Prostate gland (tissue), 2 donors: ENCODE results near the gene CRIM1. TPM values are rescaled to one million over a fixed set of nuclear protein-coding genes. Genes with fewer than 3 reads are reported as not detected.

Source experiments
- DNase-seq: peaks from one replicate; pipeline ENCODE4 v3.0.0-alpha.2; 2019; ENCODE audit warnings: low spot score
- H3K27ac ChIP-seq, 2 donors: fragments of 200-600 bp; sonication (generic); 2 replicates each; pipeline ENCODE4 v1.5.1; 2017 to 2019
- H3K27me3 ChIP-seq: fragments of 200-600 bp; sonication (generic); replicated peaks from 2 replicates; pipeline ENCODE4 v1.5.1; 2019; ENCODE audit not compliant: insufficient read depth
- H3K36me3 ChIP-seq, 2 donors: fragments of 200-600 bp; sonication (generic); 1 replicate in 1 of 2; 2 replicates in 1 of 2; pipeline versions ENCODE4 v1.5.1 to v1.8.1; 2017 to 2019
- H3K4me1 ChIP-seq: fragments of 200-600 bp; sonication (generic); replicated peaks from 2 replicates; pipeline ENCODE4 v1.5.1; 2019
- H3K4me3 ChIP-seq, 2 donors: fragments of 200-600 bp; sonication (generic); 2 replicates each; pipeline ENCODE4 v1.5.1; 2017 to 2019
- H3K9me3 ChIP-seq: fragments of 200-600 bp; sonication (generic); 2 replicates; pipeline ENCODE4 v1.5.1; 2017
- CTCF ChIP-seq, 4 experiments: fragments of 200-600 bp in 2 of 4; fragments of 450-650 bp in 2 of 4; sonication (generic) in 2 of 4; IDR thresholded peaks; 1 replicate in 3 of 4; 2 replicates in 1 of 4; pipeline ENCODE4 v1.5.1; 2016 to 2019; ENCODE audit warnings: antibody characterized with exemption in 4 of 4, mild to moderate bottlenecking in 2 of 4, moderate library complexity in 2 of 4
- POLR2A ChIP-seq: fragments of 450-650 bp; IDR thresholded peaks from one replicate; pipeline ENCODE4 v1.6.1; 2016; ENCODE audit warnings: antibody characterized with exemption, mild to moderate bottlenecking
- POLR2AphosphoS5 ChIP-seq: sonication (generic); formaldehyde crosslinking; IDR thresholded peaks from one replicate; pipeline ENCODE4 v1.6.1; 2017; ENCODE audit warnings: antibody characterized with exemption
- WGBS: methylation state at CpG from one replicate; pipeline ENCODE4 v1.1.5; 2018; 5-methylcytosine and 5-hydroxymethylcytosine counted together
- intact Hi-C: fragments of 100-400 bp; cut with DNase I; formaldehyde crosslinking; loops from one replicate; pipeline ENCODE4 v1.14.2; 2022
- total RNA-seq, 2 donors: library from RNA; depleted of rRNA; stranded (reverse); fragments of >200 nt; gene quantifications; one replicate each; pipeline ENCODE4 v1.1.0, GENCODE V29; 2016

CRIM1 gene
- total RNA-seq, 2 donors from 2014 or later, result 55.2 to 101 TPM

DNA sequence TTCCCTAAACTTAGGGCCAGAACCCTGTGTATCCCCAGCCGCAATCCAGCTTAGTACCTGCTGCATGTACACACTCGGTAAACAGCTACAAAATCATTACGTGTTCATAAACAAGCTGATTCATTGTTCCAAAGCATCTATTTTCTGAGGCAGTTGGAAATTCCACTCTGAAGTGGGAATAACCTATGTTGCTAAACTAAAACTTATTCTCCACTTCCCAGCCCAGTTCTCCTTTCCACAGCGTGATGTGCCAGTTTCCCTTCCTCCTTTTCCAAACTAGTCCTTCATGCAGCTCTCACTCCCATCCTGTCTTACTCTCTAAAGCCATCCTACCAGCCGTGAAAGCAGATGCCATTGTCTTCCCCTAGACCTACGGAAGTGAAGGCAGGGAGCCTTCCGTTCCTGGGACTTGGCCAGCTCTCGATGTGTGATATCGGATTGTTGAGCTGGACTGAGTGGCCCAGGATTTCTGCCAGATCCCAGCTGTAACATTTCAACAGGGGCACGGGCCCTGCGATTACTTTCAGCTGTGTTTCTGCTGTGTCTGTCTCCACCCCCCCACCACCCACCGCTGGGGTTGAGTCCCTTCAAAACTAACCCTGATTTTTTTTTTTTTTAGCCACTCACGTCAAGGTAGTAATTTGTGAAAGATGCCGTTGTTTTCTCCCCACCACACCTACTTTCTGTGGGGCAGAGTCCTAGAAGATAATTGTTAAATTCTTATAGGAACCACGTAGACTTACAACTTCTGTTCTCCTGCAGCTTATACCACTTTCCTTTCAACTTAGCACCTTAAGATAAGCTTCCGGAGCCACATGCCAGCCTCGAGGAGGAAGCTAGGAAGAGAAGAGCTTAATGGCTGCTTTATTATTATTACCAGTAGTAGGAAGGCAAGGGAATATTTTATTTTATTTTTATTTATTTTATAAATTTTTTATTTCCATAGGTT lies 100.9 kb downstream of the CRIM1 start:
- DNase-seq, result no peak
- Histone ChIP-seq H3K4me3 (no peak overlapping the region), H3K36me3 (no peaks in the 10 kb centered on the region), H3K9me3 (no peaks in the 10 kb centered on the region), H3K27ac (peak overlapping the region; percentile 25 to 45), H3K27me3 (no peaks in the 10 kb centered on the region), H3K4me1 (no peaks in the 10 kb centered on the region)
- WGBS, result 31% methylated on average over 17 of the region's 17 CpGs
- intact Hi-C loops, result no loop called here
- TF ChIP-seq POLR2AphosphoS5, result peak; percentile 16
- TF ChIP-seq POLR2A, result no peak

DNA sequence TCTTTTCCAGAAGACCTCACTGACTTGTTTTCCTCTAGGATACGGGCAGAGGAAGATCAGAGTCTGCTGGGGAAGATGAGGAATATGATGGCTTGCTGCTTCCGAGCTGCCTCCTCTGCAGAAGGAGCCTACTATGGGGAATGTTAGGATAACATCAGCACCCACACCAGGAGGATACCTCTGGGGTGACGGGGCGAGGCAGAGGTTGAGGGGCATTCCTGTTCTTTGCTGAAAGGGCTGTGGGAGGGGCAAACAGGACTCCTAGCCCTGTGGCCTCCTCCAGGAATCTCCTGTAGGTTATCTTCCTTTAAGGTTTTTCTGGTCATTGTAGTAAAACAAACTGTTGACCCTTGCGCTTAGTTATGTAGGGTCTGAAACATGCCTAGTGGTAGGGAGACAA lies 102.5 kb downstream of the CRIM1 start:
- intact Hi-C loops, result no loop called here
- H3K4me3 ChIP-seq, result no peak overlapping the region
- no peak for DNase-seq
- H3K9me3 ChIP-seq, result no peaks in the 10 kb centered on the region
- H3K27ac ChIP-seq, result no peak overlapping the region
- TF ChIP-seq CTCF (IDR thresholded peaks at IDR 0.05) (no peak), POLR2AphosphoS5 (no peak), POLR2A (no peak)
- no peaks in the 10 kb centered on the region for H3K36me3 ChIP-seq
- H3K4me1 ChIP-seq, result no peaks in the 10 kb centered on the region
- WGBS, result 95% methylated on average over 5 of the region's 5 CpGs
- no peaks in the 10 kb centered on the region for H3K27me3 ChIP-seq

- no peak for DNase-seq
- H3K9me3 ChIP-seq, result no peaks in the 10 kb centered on the region
- no peak overlapping the region for H3K27ac ChIP-seq
- no peaks in the 10 kb centered on the region for H3K4me1 ChIP-seq
- no peak overlapping the region for H3K4me3 ChIP-seq
- H3K27me3 ChIP-seq, result no peaks in the 10 kb centered on the region
- 35% methylated on average over 2 of the region's 2 CpGs for WGBS
- TF ChIP-seq POLR2A (no peak), POLR2AphosphoS5 (no peak), CTCF (IDR thresholded peaks at IDR 0.05) (peak in 1 of 4 experiments; percentile 37)
- intact Hi-C loops, result loop anchor here (5.0 kb wide), 2 partner anchors 38 to 102 kb away; partner anchors contain the start of gene CRIM1
- H3K36me3 ChIP-seq, result no peaks in the 10 kb centered on the region
Observed at GRCh38 chr2:36459725-36460137, 104.2 kb downstream of the CRIM1 start.

GRCh38 chr2:36461039-36461681 lies 105.6 kb downstream of the CRIM1 start:
- TF ChIP-seq CTCF (IDR thresholded peaks at IDR 0.05) (no peak), POLR2AphosphoS5 (peak; percentile 57), POLR2A (no peak)
- no peak overlapping the region for H3K4me3 ChIP-seq
- no peaks in the 10 kb centered on the region for H3K9me3 ChIP-seq
- intact Hi-C loops, result loop anchor here (5.0 kb wide), 2 partner anchors 36 to 104 kb away; partner anchors contain the start of gene CRIM1
- no peaks in the 10 kb centered on the region for H3K27me3 ChIP-seq
- DNase-seq, result no peak
- peak overlapping the region in 1 of 2 donors; percentile 23 for H3K27ac ChIP-seq
- no peaks in the 10 kb centered on the region for H3K4me1 ChIP-seq
- WGBS, result 43% methylated on average over 4 of the region's 4 CpGs
- no peaks in the 10 kb centered on the region for H3K36me3 ChIP-seq

DNA sequence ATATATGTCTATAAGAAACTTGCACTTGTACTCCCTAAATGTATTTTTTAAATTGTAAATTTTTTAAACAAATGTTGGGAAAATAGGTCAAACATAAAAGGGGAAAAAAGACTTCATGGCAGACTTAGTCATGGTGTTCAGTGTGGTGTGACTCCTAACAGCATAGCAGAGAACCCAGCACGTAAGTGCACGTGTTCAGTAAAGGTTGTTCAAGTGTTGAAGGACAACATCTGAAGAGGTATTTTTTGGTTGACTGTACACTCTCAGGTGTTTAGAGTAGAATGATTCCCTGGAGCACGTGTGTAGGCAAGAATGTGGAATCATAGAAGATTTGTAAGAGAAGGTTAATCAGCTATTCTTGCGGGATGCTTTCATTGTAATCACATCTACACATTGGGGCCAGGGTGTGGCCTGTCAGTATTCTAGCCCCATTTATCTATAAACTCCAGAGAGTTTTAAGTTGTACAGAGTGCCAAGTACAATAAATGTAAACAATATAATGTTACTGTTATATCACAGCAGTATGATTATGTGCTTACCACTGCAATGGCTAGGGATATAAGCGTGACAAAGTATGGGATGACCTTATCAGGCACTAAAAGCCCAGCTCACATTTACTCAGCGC lies 106.8 kb downstream of the CRIM1 start:
- 87% methylated on average over 6 of the region's 6 CpGs for WGBS
- intact Hi-C loops, result loop anchor here (5.0 kb wide), 2 partner anchors 35 to 105 kb away; partner anchors contain the start of gene CRIM1
- H3K9me3 ChIP-seq, result no peaks in the 10 kb centered on the region
- no peak for DNase-seq
- H3K27me3 ChIP-seq, result no peaks in the 10 kb centered on the region
- no peaks in the 10 kb centered on the region for H3K4me1 ChIP-seq
- H3K27ac ChIP-seq, result no peak overlapping the region
- H3K4me3 ChIP-seq, result no peak overlapping the region
- no peaks in the 10 kb centered on the region for H3K36me3 ChIP-seq
- TF ChIP-seq POLR2AphosphoS5 (no peak), POLR2A (no peak), CTCF (IDR thresholded peaks at IDR 0.05) (no peak)
